Naive thymus-derived CD4-positive, alpha-beta T cell (primary cell): Measurements from ENCODE around the gene STX2. TPM values are rescaled to one million over a fixed set of nuclear protein-coding genes. Genes with fewer than 3 reads are reported as not detected.

Experiments
- ATAC-seq: fragments of 150-1000 bp; cut with Tn5 transposase; 2 replicates; pipeline ENCODE4 v1.10.0; 2021; ENCODE audit warnings: mild to moderate bottlenecking, moderate library complexity
- CTCF ChIA-PET: fragments of 350-600 bp; sonication (Branson Sonifier 250); formaldehyde crosslinking; loops from one replicate; lab custom pipeline; 2021; ENCODE audit warnings: antibody characterized with exemption; lab: Charles Lee
- POLR2A ChIA-PET: fragments of 350-600 bp; sonication (Branson Sonifier 250); formaldehyde crosslinking; loops from one replicate; lab custom pipeline; 2021; ENCODE audit warnings: antibody characterized with exemption, inconsistent platforms; lab: Charles Lee
- DNase-seq, 9 donors: peaks; one replicate each; pipeline versions ENCODE4 v3.0.0 to v3.0.0-alpha.2; 2020 to 2022; ENCODE audit warnings: mixed read lengths in 1 of 9
- H3K27ac ChIP-seq: one replicate; pipeline ENCODE4 v1.7.0; 2013; ENCODE audit warnings: mild to moderate bottlenecking, low read depth, low read length, moderate library complexity
- H3K27me3 ChIP-seq, 2 donors: one replicate each; pipeline ENCODE4 v1.7.0; 2013; ENCODE audit warnings: low read length in 2 of 2, mild to moderate bottlenecking in 2 of 2, moderate library complexity in 2 of 2; ENCODE audit not compliant: control insufficient read depth in 2 of 2, insufficient read depth in 2 of 2
- H3K36me3 ChIP-seq, 3 experiments: 1 replicate in 2 of 3; 2 replicates in 1 of 3; pipeline ENCODE4 v1.7.0; 2013; ENCODE audit warnings: low read length in 3 of 3, mild to moderate bottlenecking in 3 of 3, moderate library complexity in 1 of 3; ENCODE audit not compliant: insufficient read depth in 3 of 3, control insufficient read depth in 2 of 3
- H3K4me1 ChIP-seq, 2 donors: one replicate each; pipeline ENCODE4 v1.7.0; 2013; ENCODE audit warnings: low read length in 2 of 2, mild to moderate bottlenecking in 2 of 2, moderate library complexity in 1 of 2; ENCODE audit not compliant: control insufficient read depth in 2 of 2, insufficient read depth in 2 of 2
- H3K4me3 ChIP-seq: 2 replicates; pipeline ENCODE4 v1.7.0; 2013; ENCODE audit warnings: mild to moderate bottlenecking, low read length
- H3K9me3 ChIP-seq, 3 experiments: 1 replicate in 2 of 3; 2 replicates in 1 of 3; pipeline ENCODE4 v1.7.0; 2013; ENCODE audit warnings: low read length in 3 of 3; ENCODE audit not compliant: control insufficient read depth in 2 of 3
- H3K27ac Mint-ChIP-seq, 9 donors: one replicate each; pipeline ENCODE4 v1.8.0; 2020 to 2022; ENCODE audit warnings: mixed read lengths in 9 of 9, mild to moderate bottlenecking in 8 of 9, moderate library complexity in 5 of 9, inconsistent platforms in 2 of 9
- H3K27me3 Mint-ChIP-seq, 5 donors: one replicate each; pipeline ENCODE4 v1.8.0; 2021 to 2022; ENCODE audit warnings: mixed read lengths in 5 of 5, mild to moderate bottlenecking in 1 of 5
- H3K36me3 Mint-ChIP-seq, 5 donors: one replicate each; pipeline ENCODE4 v1.8.0; 2020 to 2022; ENCODE audit warnings: mixed read lengths in 5 of 5, mild to moderate bottlenecking in 3 of 5, inconsistent platforms in 1 of 5
- H3K4me1 Mint-ChIP-seq, 7 donors: one replicate each; pipeline ENCODE4 v1.8.0; 2020 to 2022; ENCODE audit warnings: mixed read lengths in 7 of 7, mild to moderate bottlenecking in 3 of 7, inconsistent platforms in 1 of 7
- H3K4me3 Mint-ChIP-seq, 10 donors: one replicate each; pipeline ENCODE4 v1.8.0; 2020 to 2022; ENCODE audit warnings: mild to moderate bottlenecking in 10 of 10, mixed read lengths in 10 of 10, moderate library complexity in 6 of 10, inconsistent platforms in 2 of 10
- H3K9me3 Mint-ChIP-seq, 11 donors: one replicate each; pipeline ENCODE4 v1.8.0; 2020 to 2022; ENCODE audit warnings: mixed read lengths in 11 of 11, mild to moderate bottlenecking in 4 of 11, inconsistent platforms in 1 of 11, moderate library complexity in 1 of 11
- intact Hi-C, 2 donors: fragments of 100-400 bp; cut with micrococcal nuclease; formaldehyde crosslinking; loops; one replicate each; pipeline ENCODE4 v1.15.1; 2023
- polyA plus RNA-seq, 2 donors: library from polyadenylated mRNA; unstranded; fragments of 300-500 nt; fragmentation: Illumina TruSeq; gene quantifications; one replicate each; pipeline ENCODE4 v1.2.3, GENCODE V29; 2021
- total RNA-seq, 6 experiments: library from RNA in 5 of 6; stranded (reverse) in 5 of 6; gene quantifications; 1 replicate in 5 of 6; 2 replicates in 1 of 6; pipeline ENCODE4 v1.2.3 and lab custom pipeline; 2021 to 2026

The STX2 gene
- total and polyA plus RNA-seq, 7 experiments from 2014 or later, result 7.6 to 30.3 (median 19.0) TPM

GRCh38 chr12:130831876-130832405 lies 7.1 kb downstream of the STX2 start:
- Histone ChIP-seq H3K27me3 (no peaks in the 10 kb centered on the region), H3K36me3 (no peaks in the 10 kb centered on the region), H3K4me3 (no peak overlapping the region), H3K9me3 (no peaks in the 10 kb centered on the region), H3K27ac (no peak overlapping the region), H3K4me1 (no peaks in the 10 kb centered on the region)
- Mint-ChIP-seq H3K36me3 (peaks cover 0 to 15% (median 0%) of the 10 kb centered on the region in 5 donors), H3K27ac (peak overlapping the region in 2 of 9 donors; percentile 15 to 57), H3K4me1 (peaks cover 12 to 36% (median 27%) of the 10 kb centered on the region in 7 donors), H3K4me3 (no peak overlapping the region), H3K9me3 (peaks cover 0 to 2% (median 0%) of the 10 kb centered on the region in 11 donors), H3K27me3 (no peaks in the 10 kb centered on the region)
- intact Hi-C loops, result no loop called here
- no peak for DNase-seq
- CTCF ChIA-PET, result interaction anchor here (0.6 kb wide), 1 partner anchor 38 kb away, joined by 4 read pairs; no protein-coding TSS in a partner anchor
- POLR2A ChIA-PET, result no interaction called here
- no peak for ATAC-seq

GRCh38 chr12:130831246-130831645 lies 7.8 kb downstream of the STX2 start:
- CTCF ChIA-PET, result no interaction called here
- Histone ChIP-seq H3K4me3 (no peak overlapping the region), H3K4me1 (no peaks in the 10 kb centered on the region), H3K9me3 (no peaks in the 10 kb centered on the region), H3K27ac (no peak overlapping the region), H3K27me3 (no peaks in the 10 kb centered on the region), H3K36me3 (no peaks in the 10 kb centered on the region)
- H3K4me1 Mint-ChIP-seq, result peaks cover 9 to 29% (median 21%) of the 10 kb centered on the region in 7 donors
- peaks cover 0 to 15% (median 0%) of the 10 kb centered on the region in 5 donors for H3K36me3 Mint-ChIP-seq
- POLR2A ChIA-PET, result interaction anchor here (0.6 kb wide), 1 partner anchor 1172 kb away, joined by 3 read pairs; no protein-coding TSS in a partner anchor
- H3K27me3 Mint-ChIP-seq, result no peaks in the 10 kb centered on the region
- DNase-seq, result no peak
- intact Hi-C loops, result no loop called here
- H3K4me3 Mint-ChIP-seq, result no peak overlapping the region
- H3K9me3 Mint-ChIP-seq, result peaks cover 0 to 2% (median 0%) of the 10 kb centered on the region in 11 donors
- ATAC-seq, result no peak
- H3K27ac Mint-ChIP-seq, result no peak overlapping the region

DNA sequence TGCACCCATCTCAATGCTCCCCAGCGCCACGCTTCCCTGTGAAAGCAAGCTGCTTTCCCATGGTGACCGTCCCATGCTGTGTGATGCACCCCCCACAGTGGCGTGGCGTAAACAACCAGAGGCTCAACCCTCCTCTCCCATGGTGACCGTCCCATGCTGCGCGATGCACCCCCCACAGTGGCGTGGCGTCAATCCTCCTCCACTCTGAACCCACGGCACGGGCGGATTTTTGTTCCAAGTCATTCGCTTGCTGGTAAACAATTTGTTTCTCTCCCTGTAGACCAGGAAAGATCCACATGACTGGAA lies 8.9 kb downstream of the STX2 start:
- ATAC-seq, result no peak
- Mint-ChIP-seq H3K4me1 (peaks cover 9 to 26% (median 20%) of the 10 kb centered on the region in 7 donors), H3K4me3 (no peak overlapping the region), H3K27me3 (no peaks in the 10 kb centered on the region), H3K36me3 (peaks cover 0 to 12% (median 0%) of the 10 kb centered on the region in 5 donors), H3K27ac (peak overlapping the region in 1 of 9 donors; percentile 47), H3K9me3 (peaks cover 0 to 2% (median 0%) of the 10 kb centered on the region in 11 donors)
- ChIA-PET POLR2A (no interaction called here), CTCF (no interaction called here)
- Histone ChIP-seq H3K27me3 (no peaks in the 10 kb centered on the region), H3K27ac (no peak overlapping the region), H3K9me3 (no peaks in the 10 kb centered on the region), H3K36me3 (no peaks in the 10 kb centered on the region), H3K4me1 (no peaks in the 10 kb centered on the region), H3K4me3 (no peak overlapping the region)
- intact Hi-C loops, result no loop called here
- no peak for DNase-seq

GRCh38 chr12:130829391-130830245 lies 9.4 kb downstream of the STX2 start:
- H3K27ac Mint-ChIP-seq, result peak overlapping the region in 1 of 9 donors; percentile 3
- intact Hi-C loops, result loop anchor here in 1 of 2 donors (5.0 kb wide), 1 partner anchor 623 kb away; no protein-coding TSS in a partner anchor
- no peaks in the 10 kb centered on the region for H3K27me3 Mint-ChIP-seq
- no peak overlapping the region for H3K27ac ChIP-seq
- ATAC-seq (no peak), DNase-seq (no peak)
- H3K4me1 Mint-ChIP-seq, result peaks cover 9 to 26% (median 20%) of the 10 kb centered on the region in 7 donors
- peaks cover 0 to 2% (median 0%) of the 10 kb centered on the region in 11 donors for H3K9me3 Mint-ChIP-seq
- H3K4me3 ChIP-seq, result no peak overlapping the region
- H3K4me3 Mint-ChIP-seq, result no peak overlapping the region
- no peaks in the 10 kb centered on the region for H3K4me1 ChIP-seq
- H3K36me3 ChIP-seq, result no peaks in the 10 kb centered on the region
- ChIA-PET CTCF (interaction anchor here (0.6 kb wide), 1 partner anchor 1127 kb away, joined by 5 read pairs; no protein-coding TSS in a partner anchor), POLR2A (no interaction called here)
- H3K9me3 ChIP-seq, result no peaks in the 10 kb centered on the region
- peaks cover 0 to 12% (median 0%) of the 10 kb centered on the region in 5 donors for H3K36me3 Mint-ChIP-seq
- H3K27me3 ChIP-seq, result no peaks in the 10 kb centered on the region

DNA sequence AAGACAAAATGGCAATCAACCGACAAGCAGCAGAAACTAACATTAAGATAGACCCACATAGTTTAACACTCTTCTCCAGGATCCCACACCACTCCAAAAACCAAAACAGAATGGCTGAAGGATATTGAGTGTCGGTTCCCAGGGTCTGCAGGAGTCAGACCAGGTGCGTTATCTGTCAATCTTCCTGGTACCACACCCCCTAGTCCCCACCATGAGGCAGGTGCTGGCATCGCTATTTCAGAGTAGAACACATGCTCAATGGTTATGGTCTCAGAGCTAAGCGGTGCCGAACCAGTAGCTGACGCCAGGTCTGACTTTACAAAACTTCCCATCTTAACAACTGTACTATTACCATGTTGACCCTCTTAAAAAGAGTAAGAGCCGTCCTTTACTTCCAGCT lies 10.2 kb downstream of the STX2 start:
- ChIA-PET CTCF (no interaction called here), POLR2A (no interaction called here)
- Mint-ChIP-seq H3K27ac (peak overlapping the region in 1 of 9 donors; percentile 3), H3K9me3 (peaks cover 0 to 2% (median 0%) of the 10 kb centered on the region in 11 donors), H3K4me3 (no peak overlapping the region), H3K27me3 (no peaks in the 10 kb centered on the region), H3K36me3 (peaks cover 0 to 12% (median 0%) of the 10 kb centered on the region in 5 donors), H3K4me1 (peaks cover 9 to 26% (median 18%) of the 10 kb centered on the region in 7 donors)
- Histone ChIP-seq H3K4me3 (no peak overlapping the region), H3K36me3 (no peaks in the 10 kb centered on the region), H3K27me3 (no peaks in the 10 kb centered on the region), H3K27ac (no peak overlapping the region), H3K9me3 (no peaks in the 10 kb centered on the region), H3K4me1 (no peaks in the 10 kb centered on the region)
- ATAC-seq (no peak), DNase-seq (no peak)
- intact Hi-C loops, result loop anchor here in 1 of 2 donors (5.0 kb wide), 1 partner anchor 623 kb away; no protein-coding TSS in a partner anchor

DNA sequence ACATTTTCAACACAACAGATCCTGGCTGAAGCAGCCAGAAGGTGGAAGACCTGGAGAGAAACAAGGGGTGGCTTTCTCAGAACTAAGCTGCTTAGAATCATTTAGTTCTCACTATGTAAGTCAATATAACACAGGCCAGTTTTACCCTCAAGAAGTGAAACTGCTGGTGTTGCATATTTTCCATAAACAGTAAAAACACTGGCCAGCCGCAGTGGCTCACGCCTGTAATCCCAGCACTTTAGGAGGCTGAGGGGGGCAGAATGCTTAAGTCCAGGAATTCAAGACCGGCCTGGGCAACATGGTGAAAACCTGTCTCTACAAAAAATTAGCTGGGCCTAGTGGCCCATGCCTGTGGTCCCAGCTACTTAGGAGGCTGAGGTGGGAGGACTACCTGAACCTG lies 11.6 kb downstream of the STX2 start:
- ChIA-PET CTCF (interaction anchor here (3.5 kb wide), 1 partner anchor 306 kb away, joined by 37 read pairs; no protein-coding TSS in a partner anchor), POLR2A (no interaction called here)
- Histone ChIP-seq H3K27me3 (no peaks in the 10 kb centered on the region), H3K27ac (no peak overlapping the region), H3K4me3 (no peak overlapping the region), H3K9me3 (no peaks in the 10 kb centered on the region), H3K36me3 (peaks cover 0 to 8% (median 0%) of the 10 kb centered on the region in 3 experiments), H3K4me1 (no peaks in the 10 kb centered on the region)
- Mint-ChIP-seq H3K27me3 (no peaks in the 10 kb centered on the region), H3K36me3 (peaks cover 0 to 11% (median 1%) of the 10 kb centered on the region in 5 donors), H3K4me1 (peaks cover 4 to 18% (median 14%) of the 10 kb centered on the region in 7 donors), H3K9me3 (peaks cover 0 to 2% (median 0%) of the 10 kb centered on the region in 11 donors), H3K27ac (peak overlapping the region in 5 of 9 donors; percentile 11 to 47 (median 30)), H3K4me3 (no peak overlapping the region)
- ATAC-seq (no peak), DNase-seq (no peak)
- intact Hi-C loops, result loop anchor here (1.0 to 5.0 kb wide), 3 partner anchors 12 to 625 kb away; partner anchors contain the start of gene STX2 (in 1 of the 2)
